GM21717 (cell line): Measurements from ENCODE around the gene CASR.
"Not testable (repeated sequence)": the region's sequence is repeated elsewhere in the genome, so short reads cannot be mapped to it uniquely, and the experiment has no call there.

Experiments used
- ATAC-seq: cut with Tn5 transposase; IDR thresholded peaks from one replicate; pipeline ENCODE4 v1.9.1; 2021; ENCODE audit warnings: mild to moderate bottlenecking, moderate library complexity; ENCODE audit not compliant: unreplicated experiment

CASR gene

GRCh38 chr3:122183521-122183892 is at the start of gene CASR:
CASR (plus strand) TSS chr3:122183668; CDS start chr3:122254190, 70,522 bp downstream.
- ATAC-seq, result no peak

GRCh38 chr3:122146466-122146865 is 37.0 kb upstream of the CASR start:
- ATAC-seq, result peak; percentile 93

- ATAC-seq, result no peak
Observed at GRCh38 chr3:122148941-122149627, 34.4 kb upstream of the CASR start.

- no peak for ATAC-seq
Observed at GRCh38 chr3:122151480-122151879, 32.0 kb upstream of the CASR start.

- ATAC-seq, result not testable (repeated sequence)
Observed at GRCh38 chr3:122164983-122165382, 18.5 kb upstream of the CASR start.

- ATAC-seq, result no peak
Observed at GRCh38 chr3:122167630-122168029, 15.8 kb upstream of the CASR start.

- no peak for ATAC-seq
Observed at GRCh38 chr3:122168044-122168443, 15.4 kb upstream of the CASR start.

GRCh38 chr3:122169911-122170310 is 13.6 kb upstream of the CASR start:
- no peak for ATAC-seq

GRCh38 chr3:122171361-122171760 is 12.1 kb upstream of the CASR start:
- not testable (repeated sequence) for ATAC-seq

- ATAC-seq, result no peak
Observed at GRCh38 chr3:122178711-122179110, 4.8 kb upstream of the CASR start.

GRCh38 chr3:122183893-122184590 is 574 bp downstream of the CASR start:
- ATAC-seq, result no peak

GRCh38 chr3:122184591-122184929 is 1.1 kb downstream of the CASR start:
- no peak for ATAC-seq

- no peak for ATAC-seq
Observed at GRCh38 chr3:122186372-122186771, 2.9 kb downstream of the CASR start.

- no peak for ATAC-seq
Observed at GRCh38 chr3:122188737-122189136, 5.3 kb downstream of the CASR start.

GRCh38 chr3:122189357-122189756 is 5.9 kb downstream of the CASR start:
- no peak for ATAC-seq

- no peak for ATAC-seq
Observed at GRCh38 chr3:122190525-122190924, 7.1 kb downstream of the CASR start.

GRCh38 chr3:122198966-122199365 is 15.5 kb downstream of the CASR start:
- no peak for ATAC-seq

- no peak for ATAC-seq
Observed at GRCh38 chr3:122199552-122199951, 16.1 kb downstream of the CASR start.

- ATAC-seq, result no peak
Observed at GRCh38 chr3:122200661-122201060, 17.2 kb downstream of the CASR start.

- not testable (repeated sequence) for ATAC-seq
Observed at GRCh38 chr3:122201476-122201875, 18.0 kb downstream of the CASR start.

GRCh38 chr3:122208579-122208978 is 25.1 kb downstream of the CASR start:
- no peak for ATAC-seq

GRCh38 chr3:122213650-122214049 is 30.2 kb downstream of the CASR start:
- no peak for ATAC-seq

- ATAC-seq, result no peak
Observed at GRCh38 chr3:122214711-122215110, 31.2 kb downstream of the CASR start.
